Aorta (tissue), 5 donors: ENCODE data around the gene MAPRE2. TPM values are rescaled to one million over a fixed set of nuclear protein-coding genes. Genes with fewer than 3 reads are reported as not detected.

ENCODE experiments used
- ATAC-seq: fragments of 200-7000 bp; cut with Tn5 transposase; one replicate; pipeline ENCODE4 v1.9.1; 2022; ENCODE audit warnings: moderate library complexity; ENCODE audit not compliant: low FRiP score
- DNase-seq, 2 donors: peaks; one replicate each; pipeline ENCODE4 v3.0.0-alpha.2; 2020
- H3K27ac ChIP-seq, 2 donors: one replicate each; pipeline ENCODE4 v1.5.1; 2013; ENCODE audit warnings: low read length in 2 of 2, mild to moderate bottlenecking in 2 of 2, moderate library complexity in 2 of 2, control low read depth in 1 of 2, inconsistent platforms in 1 of 2, low read depth in 1 of 2
- H3K27me3 ChIP-seq, 2 donors: one replicate each; pipeline ENCODE4 v1.6.1; 2013; ENCODE audit warnings: control low read depth in 1 of 2, low read length in 1 of 2, mild to moderate bottlenecking in 1 of 2, moderate library complexity in 1 of 2; ENCODE audit not compliant: insufficient read depth in 2 of 2, control insufficient read depth in 1 of 2
- H3K36me3 ChIP-seq, 2 donors: one replicate each; pipeline ENCODE4 v1.6.1; 2013; ENCODE audit warnings: control low read depth in 1 of 2, low read length in 1 of 2, mild to moderate bottlenecking in 1 of 2; ENCODE audit not compliant: insufficient read depth in 2 of 2, control insufficient read depth in 1 of 2
- H3K4me1 ChIP-seq, 2 donors: one replicate each; pipeline ENCODE4 v1.6.1; 2013; ENCODE audit warnings: low read length in 2 of 2, control low read depth in 1 of 2, mild to moderate bottlenecking in 1 of 2, moderate library complexity in 1 of 2; ENCODE audit not compliant: insufficient read depth in 2 of 2, control insufficient read depth in 1 of 2
- H3K4me3 ChIP-seq, 2 donors: one replicate each; pipeline ENCODE4 v1.5.1; 2013; ENCODE audit warnings: low read length in 2 of 2, control low read depth in 1 of 2, mild to moderate bottlenecking in 1 of 2
- H3K9me3 ChIP-seq: one replicate; pipeline ENCODE4 v1.6.1; 2013; ENCODE audit warnings: mild to moderate bottlenecking, low read length; ENCODE audit not compliant: control insufficient read depth
- WGBS, 2 donors: extraction: QIAGEN DNeasy Blood & Tissue Kit; methylation state at CpG; one replicate each; pipeline ENCODE4 v1.1.7; 2013; 5-methylcytosine and 5-hydroxymethylcytosine counted together
- intact Hi-C, 2 donors: fragments of 100-400 bp; cut with DNase I; formaldehyde crosslinking; loops; one replicate each; pipeline versions ENCODE4 v1.14.2 to v1.15.0; 2022
- polyA plus RNA-seq, 2 donors: library from polyadenylated mRNA; stranded (reverse); fragments of 200-250 nt; gene quantifications; one replicate each; pipeline ENCODE4 v1.2.3, GENCODE V29; 2013
- total RNA-seq, 2 donors: library from RNA; stranded (reverse); fragmentation: NEBNext Ultra II Directional; extraction: Animal tissue kit (Norgen Biotek cat#: 25700); gene quantifications; one replicate each; pipeline ENCODE4 v1.2.1, GENCODE V29; 2021
- donor health status: healthy with polysubstance abuse.
- donor health status: Bipolar disorder and iron deficiency.
- donor health status: DM: no; HTN: no; CAD: no.
- donor health status: DM: no; HTN: no; CAD: no.
- donor health status: DM: yes; HTN: yes; CAD: no.

Gene MAPRE2
- total and polyA plus RNA-seq, 4 donors, result 22.5 to 71.9 (median 44.6) TPM

DNA sequence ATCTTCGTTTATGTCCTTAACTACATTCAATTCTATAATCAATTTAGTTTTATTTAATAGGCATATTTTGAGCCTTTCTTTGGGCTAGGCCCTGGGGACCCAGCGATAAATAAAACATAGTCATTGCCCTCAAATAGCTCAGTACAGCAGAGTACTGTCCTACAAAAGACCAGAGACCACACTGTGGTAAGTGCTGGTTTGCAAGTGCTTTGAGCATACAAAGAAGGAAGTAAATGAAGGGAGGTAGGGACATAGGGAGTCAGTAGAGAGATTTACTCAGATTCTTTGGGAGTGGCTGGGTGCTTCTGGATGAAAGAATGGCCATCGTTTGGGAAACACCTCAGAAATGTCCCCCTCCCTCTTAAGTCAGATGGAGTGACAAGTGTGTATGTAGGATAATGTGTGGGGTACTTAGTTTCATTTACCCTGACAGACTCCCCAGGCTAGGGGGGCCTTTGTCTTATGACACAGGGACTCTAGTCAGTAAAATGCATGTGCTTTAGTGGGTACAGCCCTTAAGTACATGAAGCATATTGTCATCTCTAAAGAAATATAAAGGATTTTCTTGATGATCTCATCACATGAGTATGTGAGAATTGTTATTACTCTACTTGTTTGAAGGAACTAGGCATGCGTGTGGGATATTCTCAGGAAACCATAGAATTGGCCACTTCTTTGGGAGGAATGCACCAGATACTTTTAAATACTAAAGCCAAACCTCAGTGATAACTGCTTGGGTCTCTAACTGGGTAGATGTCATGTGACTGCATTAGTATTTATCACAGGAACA lies 35.1 kb downstream of the MAPRE2 start:
- no peak overlapping the region for H3K4me3 ChIP-seq
- no peaks in the 10 kb centered on the region for H3K27me3 ChIP-seq
- H3K36me3 ChIP-seq, result peaks cover 0 to 1% of the 10 kb centered on the region in 2 donors
- H3K27ac ChIP-seq, result no peak overlapping the region
- no peaks in the 10 kb centered on the region for H3K9me3 ChIP-seq
- DNase-seq, result no peak
- 48 to 61% methylated on average over 4 of the region's 4 CpGs for WGBS, 2 donors
- no peak for ATAC-seq
- H3K4me1 ChIP-seq, result peaks cover 8 to 11% of the 10 kb centered on the region in 2 donors
- intact Hi-C loops, result no loop called here

DNA sequence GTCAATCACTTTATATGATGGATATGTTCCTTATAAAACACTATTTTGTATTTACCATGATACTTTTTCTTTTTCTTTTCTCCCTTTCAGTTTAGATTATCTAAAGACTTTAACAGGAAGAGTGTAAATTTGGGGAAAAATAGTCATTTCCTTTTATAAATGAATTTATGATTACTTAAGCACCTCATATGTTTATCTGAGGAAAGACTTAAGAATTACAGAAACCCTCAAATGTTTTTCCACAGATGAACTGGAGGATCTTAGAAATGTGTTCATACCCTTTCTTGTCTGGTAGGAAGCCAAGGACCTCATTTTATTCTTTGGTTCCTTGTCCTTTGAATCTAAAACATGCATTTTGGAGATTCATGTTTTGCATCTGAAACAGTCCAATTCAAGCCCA lies 36.7 kb downstream of the MAPRE2 start:
- no peaks in the 10 kb centered on the region for H3K27me3 ChIP-seq
- ATAC-seq (no peak), DNase-seq (no peak)
- no peak overlapping the region for H3K27ac ChIP-seq
- H3K4me3 ChIP-seq, result no peak overlapping the region
- intact Hi-C loops, result no loop called here
- peaks cover 0 to 1% of the 10 kb centered on the region in 2 donors for H3K36me3 ChIP-seq
- peaks cover 5 to 8% of the 10 kb centered on the region in 2 donors for H3K4me1 ChIP-seq
- no peaks in the 10 kb centered on the region for H3K9me3 ChIP-seq

DNA sequence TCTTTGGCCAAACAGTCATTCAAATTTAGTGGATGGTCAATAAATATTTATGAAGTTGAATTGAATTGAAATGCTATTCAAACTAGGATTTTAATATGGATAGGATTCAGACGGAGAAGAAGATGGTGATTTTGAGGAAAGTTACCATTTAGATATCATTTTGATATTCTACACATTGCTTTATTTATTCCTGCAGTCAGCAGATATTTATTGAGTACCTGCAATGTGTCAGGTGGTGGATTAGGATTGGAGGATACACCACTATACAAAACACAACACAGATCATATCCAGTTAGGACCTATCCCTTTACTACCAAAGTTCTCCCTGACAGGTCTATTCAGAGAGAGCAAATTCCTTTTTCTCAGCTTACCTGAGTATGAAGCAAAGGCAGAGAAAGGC lies 38.8 kb downstream of the MAPRE2 start:
- DNase-seq (no peak), ATAC-seq (no peak)
- peaks cover 0 to 1% of the 10 kb centered on the region in 2 donors for H3K36me3 ChIP-seq
- H3K27me3 ChIP-seq, result no peaks in the 10 kb centered on the region
- intact Hi-C loops, result loop anchor here (5.0 kb wide), 2 partner anchors 37 to 38 kb away; partner anchors contain the start of gene MAPRE2 (in 1 of the 2)
- no peak overlapping the region for H3K27ac ChIP-seq
- no peaks in the 10 kb centered on the region for H3K9me3 ChIP-seq
- H3K4me3 ChIP-seq, result no peak overlapping the region
- H3K4me1 ChIP-seq, result peaks cover 7 to 13% of the 10 kb centered on the region in 2 donors
- whole genome bisulfite sequencing, 2 donors, result 98 to 100% methylated on average over 1 of the region's 1 CpG

DNA sequence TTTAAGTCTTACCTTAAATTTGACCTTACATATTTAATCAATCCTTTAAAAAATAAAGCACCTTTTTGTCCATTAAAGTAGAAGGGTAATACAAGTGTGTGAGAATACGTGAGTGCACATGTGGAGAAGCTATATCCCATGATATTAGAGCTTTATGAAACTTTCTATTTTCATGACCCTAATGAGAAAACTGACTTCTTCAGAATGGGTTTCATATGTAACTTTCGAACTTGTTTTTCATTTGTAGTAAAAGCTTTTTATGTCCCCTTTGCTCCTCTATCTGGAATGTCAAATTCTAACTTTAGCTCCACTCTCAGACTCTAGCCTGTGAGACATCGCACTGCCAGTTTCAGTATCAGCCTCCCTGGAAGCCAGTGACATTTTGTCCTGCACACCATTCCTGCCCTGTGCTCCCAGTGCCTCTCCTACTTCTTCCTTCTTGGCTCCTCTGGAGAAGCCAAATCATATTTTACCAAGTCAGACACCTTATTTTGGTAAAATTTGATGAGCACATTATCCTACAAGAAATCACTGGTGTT lies 42.0 kb downstream of the MAPRE2 start:
- ATAC-seq, result no peak
- intact Hi-C loops, result loop anchor here (5.0 kb wide), 2 partner anchors 34 to 41 kb away; partner anchors contain the start of gene MAPRE2 (in 1 of the 2)

DNA sequence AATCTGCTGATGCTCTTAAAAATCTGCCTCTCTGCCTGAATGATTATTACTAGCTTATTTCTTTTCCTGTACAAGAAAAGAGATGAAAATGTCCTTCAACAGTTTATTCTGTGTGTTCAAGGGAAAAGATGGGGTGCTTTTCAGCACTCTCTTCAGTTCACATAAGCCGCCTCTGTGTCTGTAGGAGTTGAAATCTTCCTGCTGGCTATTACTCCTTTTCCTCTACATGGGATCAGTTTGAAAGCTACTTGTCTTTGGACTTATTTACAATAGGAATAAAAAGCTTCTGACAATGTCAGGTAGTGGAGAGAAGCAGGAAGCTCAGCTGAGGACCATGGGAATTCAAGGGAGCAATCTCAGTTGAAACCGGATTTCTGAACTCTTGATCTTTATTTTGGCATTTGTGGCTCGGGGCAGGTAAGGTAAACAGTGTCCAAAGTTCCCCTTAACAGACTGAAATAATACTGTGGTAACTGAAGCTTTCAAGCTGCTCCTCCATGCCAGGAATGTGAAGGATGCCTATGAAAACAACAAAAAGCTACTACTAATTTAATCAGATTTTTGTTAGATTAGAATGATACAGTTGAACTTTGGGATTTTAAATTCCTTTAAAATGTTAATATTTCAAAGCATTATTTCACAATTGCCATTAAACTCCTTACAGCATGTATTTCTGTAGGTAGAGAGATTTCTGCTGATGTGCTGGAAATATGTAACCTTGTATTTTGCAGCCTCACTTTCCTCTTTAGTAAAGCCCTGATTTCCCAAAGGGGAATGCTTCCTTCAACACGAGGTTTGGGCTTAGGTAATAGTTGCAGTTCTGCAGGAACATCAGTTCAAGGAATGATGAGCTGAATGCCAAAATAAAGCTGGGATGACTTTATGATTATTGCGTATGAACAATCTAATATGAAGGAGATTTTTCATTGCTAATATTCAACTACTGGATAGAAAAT lies 43.6 kb downstream of the MAPRE2 start:
- H3K9me3 ChIP-seq, result no peaks in the 10 kb centered on the region
- no peaks in the 10 kb centered on the region for H3K27me3 ChIP-seq
- DNase-seq (no peak), ATAC-seq (no peak)
- H3K27ac ChIP-seq, result peak overlapping the region; percentile 43 to 63
- no peaks in the 10 kb centered on the region for H3K36me3 ChIP-seq
- intact Hi-C loops, result loop anchor here (2.0 to 5.0 kb wide), 3 partner anchors 18 to 42 kb away; partner anchors contain the start of gene MAPRE2 (in 1 of the 2)
- H3K4me1 ChIP-seq, result peaks cover 5 to 17% of the 10 kb centered on the region in 2 donors
- 26 to 31% methylated on average over 5 of the region's 5 CpGs for WGBS, 2 donors
- H3K4me3 ChIP-seq, result no peak overlapping the region

More for the DNA sequence above, 42.0 kb downstream of the MAPRE2 start:
- no peaks in the 10 kb centered on the region for H3K27me3 ChIP-seq
- peak overlapping the region in 1 of 2 donors; percentile 48 for H3K27ac ChIP-seq
- 27 to 42% methylated on average over 3 of the region's 3 CpGs for WGBS, 2 donors
- DNase-seq, result no peak
- H3K36me3 ChIP-seq, result peaks cover 0 to 1% of the 10 kb centered on the region in 2 donors
- no peaks in the 10 kb centered on the region for H3K9me3 ChIP-seq
- peaks cover 6 to 16% of the 10 kb centered on the region in 2 donors for H3K4me1 ChIP-seq
- no peak overlapping the region for H3K4me3 ChIP-seq

DNA sequence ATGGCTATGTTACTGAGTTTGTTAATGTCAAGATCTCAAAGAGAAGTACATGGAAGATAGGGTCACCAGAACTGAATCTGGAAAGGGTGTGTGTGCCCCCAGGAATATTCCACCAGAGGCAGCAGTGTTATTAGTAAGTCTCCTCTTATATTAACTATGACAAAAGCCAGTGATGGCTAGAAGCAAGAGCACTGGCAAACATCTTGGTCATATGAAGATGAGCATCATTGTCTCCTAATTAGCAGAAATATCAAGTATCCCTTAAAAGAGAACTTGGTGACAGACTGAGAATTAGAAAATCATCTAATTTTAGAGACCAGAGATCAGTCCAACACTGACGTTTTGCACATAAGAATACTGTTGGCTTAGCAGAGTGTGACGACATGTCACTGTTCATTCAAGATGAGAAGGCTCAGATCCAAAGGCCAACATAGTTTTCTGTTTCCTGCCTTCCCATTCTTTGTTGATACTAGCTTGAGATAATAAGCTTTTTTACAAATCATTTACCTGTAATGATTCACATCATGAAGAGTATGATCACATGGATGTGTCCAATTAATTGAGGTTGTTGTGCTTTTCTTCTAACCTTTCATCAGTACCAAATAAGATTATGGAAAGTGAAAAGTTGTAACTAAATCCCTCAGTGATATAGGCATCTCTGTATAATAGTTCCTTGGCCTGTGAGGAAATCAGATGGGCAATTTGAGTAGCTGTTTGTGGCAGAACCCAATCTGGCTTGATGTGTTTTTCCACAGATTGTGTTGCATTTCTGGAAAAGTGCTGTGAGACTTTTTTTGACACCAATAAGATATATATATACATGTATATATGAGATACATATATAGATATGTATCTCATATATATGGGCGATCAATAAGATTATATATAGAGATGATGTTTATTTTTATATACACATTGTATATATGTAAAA lies 44.5 kb downstream of the MAPRE2 start:
- DNase-seq, result no peak
- Histone ChIP-seq H3K36me3 (no peaks in the 10 kb centered on the region), H3K4me3 (no peak overlapping the region), H3K27ac (no peak overlapping the region), H3K4me1 (peaks cover 5 to 17% of the 10 kb centered on the region in 2 donors), H3K9me3 (no peaks in the 10 kb centered on the region), H3K27me3 (no peaks in the 10 kb centered on the region)
- 33 to 34% methylated on average over 3 of the region's 3 CpGs for WGBS, 2 donors
- no peak for ATAC-seq
- intact Hi-C loops, result loop anchor here in 1 of 2 donors (2.0 kb wide), 1 partner anchor 19 kb away; no protein-coding TSS in a partner anchor

DNA sequence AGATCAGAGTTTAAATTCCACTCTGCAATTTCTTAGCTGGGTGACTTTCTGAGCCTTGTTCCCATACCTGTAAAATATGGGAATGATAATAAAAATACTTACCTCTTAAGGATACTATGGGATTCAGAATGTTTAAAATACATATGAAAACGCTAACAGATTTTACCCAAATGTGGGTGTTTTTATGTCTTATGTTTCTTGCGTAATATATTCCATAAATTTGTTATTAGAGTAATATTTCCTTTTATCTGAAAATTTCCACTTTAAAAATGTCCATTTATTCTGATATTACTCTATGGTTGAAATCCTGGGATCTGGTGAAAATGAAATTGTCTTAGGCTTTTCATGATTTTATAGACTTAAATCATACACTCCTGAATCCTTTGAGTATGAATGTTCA lies 45.5 kb downstream of the MAPRE2 start:
- Histone ChIP-seq H3K36me3 (no peaks in the 10 kb centered on the region), H3K9me3 (no peaks in the 10 kb centered on the region), H3K4me3 (no peak overlapping the region), H3K4me1 (peaks cover 5 to 17% of the 10 kb centered on the region in 2 donors), H3K27ac (no peak overlapping the region), H3K27me3 (no peaks in the 10 kb centered on the region)
- WGBS, 2 donors, result 97% methylated on average over 2 of the region's 2 CpGs
- intact Hi-C loops, result no loop called here
- no peak for DNase-seq
- no peak for ATAC-seq
